ENCODE measurements around the gene SV2C. TPM values are rescaled to one million over a fixed set of nuclear protein-coding genes. Genes with fewer than 3 reads are reported as not detected.
"Not testable (repeated sequence)": the region's sequence is repeated elsewhere in the genome, so short reads cannot be mapped to it uniquely, and the experiment has no call there.

The SV2C gene
- total RNA-seq, 1 donor from 2014 or later: 0.33 TPM

DNA sequence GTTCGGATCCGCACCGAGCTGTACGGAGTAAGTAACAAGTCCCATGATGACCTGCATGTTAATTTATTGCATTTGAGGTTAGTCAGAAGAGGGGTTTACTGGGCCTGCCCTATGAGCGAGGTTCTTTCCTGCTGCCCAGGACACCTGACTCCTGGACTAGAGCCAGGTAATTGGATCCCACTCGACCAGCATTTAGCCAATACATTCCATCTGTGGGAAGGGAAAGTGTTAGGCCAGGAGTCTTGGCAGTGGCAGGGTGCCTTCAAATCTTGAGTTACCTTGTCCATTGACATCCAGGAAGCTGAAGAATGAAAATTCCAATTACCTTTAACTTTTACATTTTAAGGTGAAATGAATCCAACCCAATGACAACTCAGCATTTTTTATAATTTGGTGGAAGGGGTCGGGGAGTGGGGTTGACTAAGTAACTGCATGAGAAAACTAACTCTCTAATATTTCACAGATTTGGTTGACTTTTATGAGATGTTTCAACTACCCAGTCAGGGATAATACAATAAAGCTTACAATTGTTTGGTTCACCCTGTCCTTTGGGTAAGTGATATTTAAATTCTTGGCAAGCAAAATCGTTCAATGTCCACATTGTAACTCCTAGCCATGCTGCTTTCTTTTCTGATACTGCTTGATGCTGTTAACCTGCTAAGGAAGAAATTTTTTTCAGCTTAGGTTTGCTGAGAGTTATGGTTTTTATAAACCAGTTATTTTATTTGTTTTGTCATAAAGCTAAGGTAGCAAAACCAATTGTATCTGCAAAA lies 208.3 kb downstream of the SV2C start:
- Mint-ChIP-seq H3K27me3 (ENCODE audit: low read depth) (no peaks in the 10 kb centered on the region), H3K36me3 (ENCODE audit: low read depth) (no peaks in the 10 kb centered on the region), H3K4me1 (no peaks in the 10 kb centered on the region), H3K27ac (ENCODE audit: unreplicated experiment) (no peak overlapping the region), H3K9me3 (no peaks in the 10 kb centered on the region), H3K4me3 (no peak overlapping the region)
- DNase-seq (ENCODE audit: low read depth, low spot score): no peak
- TF ChIP-seq, protein P1, sequence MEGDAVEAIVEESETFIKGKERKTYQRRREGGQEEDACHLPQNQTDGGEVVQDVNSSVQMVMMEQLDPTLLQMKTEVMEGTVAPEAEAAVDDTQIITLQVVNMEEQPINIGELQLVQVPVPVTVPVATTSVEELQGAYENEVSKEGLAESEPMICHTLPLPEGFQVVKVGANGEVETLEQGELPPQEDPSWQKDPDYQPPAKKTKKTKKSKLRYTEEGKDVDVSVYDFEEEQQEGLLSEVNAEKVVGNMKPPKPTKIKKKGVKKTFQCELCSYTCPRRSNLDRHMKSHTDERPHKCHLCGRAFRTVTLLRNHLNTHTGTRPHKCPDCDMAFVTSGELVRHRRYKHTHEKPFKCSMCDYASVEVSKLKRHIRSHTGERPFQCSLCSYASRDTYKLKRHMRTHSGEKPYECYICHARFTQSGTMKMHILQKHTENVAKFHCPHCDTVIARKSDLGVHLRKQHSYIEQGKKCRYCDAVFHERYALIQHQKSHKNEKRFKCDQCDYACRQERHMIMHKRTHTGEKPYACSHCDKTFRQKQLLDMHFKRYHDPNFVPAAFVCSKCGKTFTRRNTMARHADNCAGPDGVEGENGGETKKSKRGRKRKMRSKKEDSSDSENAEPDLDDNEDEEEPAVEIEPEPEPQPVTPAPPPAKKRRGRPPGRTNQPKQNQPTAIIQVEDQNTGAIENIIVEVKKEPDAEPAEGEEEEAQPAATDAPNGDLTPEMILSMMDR (conservative IDR thresholded peaks at IDR 0.05): no peak

DNA sequence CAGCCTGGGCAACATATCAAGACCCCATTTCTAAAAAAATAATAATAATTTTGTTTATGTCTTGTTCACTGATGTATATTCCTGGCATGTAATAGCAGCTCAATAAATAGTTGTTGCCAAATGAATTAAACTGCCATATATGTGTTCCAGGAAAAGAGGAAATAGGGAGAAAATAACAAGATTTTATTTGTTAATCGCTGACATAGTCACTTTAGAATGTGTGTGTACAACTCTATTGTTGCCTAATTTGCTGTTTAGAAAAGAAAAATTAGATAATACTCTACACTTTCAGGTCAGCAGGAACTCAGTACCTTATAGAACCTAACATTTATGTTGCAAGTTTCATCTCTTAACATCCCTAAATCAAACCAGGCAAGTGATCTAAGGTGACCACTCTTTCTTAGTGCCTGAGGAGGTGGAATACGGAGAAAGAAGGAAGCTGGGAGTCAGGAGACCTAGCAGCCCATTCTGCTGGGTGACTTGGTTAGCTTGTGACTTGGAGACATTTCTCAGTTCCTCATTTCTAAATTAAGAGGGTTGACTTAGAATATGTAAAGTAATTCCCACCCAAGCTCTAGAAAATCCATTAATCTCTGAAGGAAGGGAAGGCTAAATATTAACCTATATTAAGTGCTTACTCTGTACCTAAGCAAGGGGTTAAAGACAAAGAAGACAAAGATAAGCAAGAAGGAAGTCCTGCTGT lies 209.6 kb downstream of the SV2C start:
- TF ChIP-seq, protein P1 (conservative IDR thresholded peaks at IDR 0.05): no peak
- Mint-ChIP-seq H3K4me1 (no peaks in the 10 kb centered on the region), H3K4me3 (no peak overlapping the region), H3K9me3 (no peaks in the 10 kb centered on the region), H3K27me3 (ENCODE audit: low read depth) (no peaks in the 10 kb centered on the region), H3K36me3 (ENCODE audit: low read depth) (no peaks in the 10 kb centered on the region), H3K27ac (ENCODE audit: unreplicated experiment) (no peak overlapping the region)
- no peak for DNase-seq (ENCODE audit: low read depth, low spot score)

DNA sequence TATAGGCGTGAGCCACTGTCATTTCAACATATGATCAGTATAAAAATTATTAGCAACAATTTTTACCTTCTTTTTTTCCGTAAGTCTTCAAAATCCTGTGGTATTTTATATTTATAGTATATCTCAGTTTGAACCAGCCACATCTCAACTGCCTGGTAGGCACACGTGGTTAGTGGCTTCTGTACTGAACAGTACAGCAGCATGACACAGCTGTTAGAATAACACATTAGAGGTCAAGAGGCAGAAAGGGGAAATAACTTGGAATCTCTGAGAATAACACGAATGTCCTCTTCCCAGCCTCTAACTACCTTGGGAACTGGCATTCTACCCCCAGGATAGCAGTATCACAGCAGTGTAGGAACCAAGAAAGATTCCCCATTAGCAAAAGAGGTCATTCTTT lies 211.4 kb downstream of the SV2C start:
- Mint-ChIP-seq H3K27ac (ENCODE audit: unreplicated experiment) (no peak overlapping the region), H3K9me3 (no peaks in the 10 kb centered on the region), H3K27me3 (ENCODE audit: low read depth) (no peaks in the 10 kb centered on the region), H3K4me3 (no peak overlapping the region), H3K36me3 (ENCODE audit: low read depth) (no peaks in the 10 kb centered on the region), H3K4me1 (no peaks in the 10 kb centered on the region)
- no peak for DNase-seq (ENCODE audit: low read depth, low spot score)
- TF ChIP-seq, protein P1 (conservative IDR thresholded peaks at IDR 0.05): no peak

DNA sequence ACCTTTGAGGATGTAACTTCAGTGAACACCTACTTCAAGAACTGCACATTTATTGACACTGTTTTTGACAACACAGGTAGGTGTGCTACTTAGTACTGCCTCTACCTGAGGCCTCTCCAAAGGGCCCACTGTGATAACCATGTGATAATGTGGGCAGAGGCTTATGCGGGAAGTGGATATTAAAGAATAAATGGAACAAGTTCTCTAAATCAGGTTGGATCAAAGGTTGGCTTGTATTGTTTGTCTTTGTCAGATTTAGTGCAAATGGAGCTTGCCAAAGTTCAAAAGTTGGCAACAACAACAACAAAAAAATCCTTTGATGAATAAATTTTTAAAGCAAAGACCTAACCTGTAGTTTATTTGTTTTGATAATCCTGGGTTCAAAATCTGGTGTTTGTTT lies 215.7 kb downstream of the SV2C start:
- TF ChIP-seq, protein P1 (conservative IDR thresholded peaks at IDR 0.05): no peak
- Mint-ChIP-seq H3K27ac (ENCODE audit: unreplicated experiment) (no peak overlapping the region), H3K36me3 (ENCODE audit: low read depth) (no peaks in the 10 kb centered on the region), H3K4me1 (no peaks in the 10 kb centered on the region), H3K27me3 (ENCODE audit: low read depth) (no peaks in the 10 kb centered on the region), H3K9me3 (no peaks in the 10 kb centered on the region), H3K4me3 (no peak overlapping the region)
- no peak for DNase-seq (ENCODE audit: low read depth, low spot score)

DNA sequence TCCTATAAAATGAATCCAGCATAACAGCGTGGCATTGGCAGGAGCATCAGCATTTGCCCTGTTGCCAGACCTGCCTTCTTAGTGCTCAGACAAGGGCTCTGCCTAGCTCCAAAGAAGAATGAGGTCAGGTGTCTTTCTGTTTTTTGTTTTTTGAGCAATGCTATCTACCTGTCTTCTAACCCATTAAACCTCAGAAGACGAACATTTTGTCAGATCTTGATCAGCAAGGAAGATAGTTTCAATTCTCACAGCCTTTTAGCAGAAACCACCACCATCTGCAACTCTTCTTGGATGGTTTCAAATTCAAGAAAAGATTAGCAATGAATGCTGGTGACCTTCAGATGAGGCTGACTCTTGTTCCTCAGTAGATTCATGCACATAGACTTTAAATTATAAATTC lies 216.4 kb downstream of the SV2C start:
- H3K4me3 Mint-ChIP-seq: no peak overlapping the region
- TF ChIP-seq, protein P1 (conservative IDR thresholded peaks at IDR 0.05): no peak
- H3K27ac Mint-ChIP-seq (ENCODE audit: unreplicated experiment): no peak overlapping the region
- DNase-seq (ENCODE audit: low read depth, low spot score): no peak
- no peaks in the 10 kb centered on the region for H3K27me3 Mint-ChIP-seq (ENCODE audit: low read depth)
- H3K4me1 Mint-ChIP-seq: no peaks in the 10 kb centered on the region
- no peaks in the 10 kb centered on the region for H3K36me3 Mint-ChIP-seq (ENCODE audit: low read depth)
- H3K9me3 Mint-ChIP-seq: no peaks in the 10 kb centered on the region

DNA sequence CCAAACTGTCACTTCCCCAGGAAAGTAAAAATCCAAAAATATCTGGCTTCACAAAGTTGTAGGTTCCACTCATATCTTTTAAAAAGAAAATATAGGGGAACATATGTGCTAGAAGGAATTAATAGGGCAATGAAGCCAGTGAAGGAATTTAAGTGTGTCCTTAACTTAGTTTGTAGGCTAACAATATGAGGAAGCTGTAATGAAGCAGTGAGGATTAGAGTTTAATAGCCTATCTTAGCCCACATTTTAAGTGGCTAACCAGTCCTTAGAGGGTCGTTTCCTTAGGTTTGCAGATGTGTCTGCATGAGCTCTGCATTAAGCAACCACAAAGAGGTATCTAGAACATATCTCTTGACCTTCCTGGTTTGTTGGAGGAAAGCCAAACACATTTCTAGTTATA lies 218.7 kb downstream of the SV2C start:
- H3K27ac Mint-ChIP-seq (ENCODE audit: unreplicated experiment); H3K27me3 Mint-ChIP-seq (ENCODE audit: low read depth); H3K4me3 Mint-ChIP-seq; DNase-seq (ENCODE audit: low read depth, low spot score); H3K36me3 Mint-ChIP-seq (ENCODE audit: low read depth); H3K9me3 Mint-ChIP-seq; H3K4me1 Mint-ChIP-seq: not testable (repeated sequence)

DNA sequence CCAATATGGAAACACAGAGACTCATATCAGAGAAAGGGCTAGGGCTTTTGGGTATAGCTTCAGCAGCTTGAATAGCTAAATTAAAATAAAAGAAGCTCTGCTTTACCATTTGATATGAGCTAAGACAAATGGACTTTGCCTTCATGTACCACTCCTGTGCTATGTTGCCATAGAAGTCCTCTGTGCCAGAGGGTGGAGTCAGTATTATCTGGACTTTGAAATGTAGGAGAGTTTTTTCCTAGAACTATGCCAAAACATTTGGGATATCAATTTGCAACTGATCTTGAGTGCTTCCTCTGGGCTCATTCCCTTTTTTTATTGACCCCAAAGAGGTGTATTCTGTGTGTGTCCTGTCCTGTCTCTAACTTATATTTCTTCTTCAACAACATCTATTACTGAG lies 219.5 kb downstream of the SV2C start:
- not testable (repeated sequence) for H3K4me3 Mint-ChIP-seq; H3K27ac Mint-ChIP-seq (ENCODE audit: unreplicated experiment); H3K27me3 Mint-ChIP-seq (ENCODE audit: low read depth); H3K9me3 Mint-ChIP-seq; H3K36me3 Mint-ChIP-seq (ENCODE audit: low read depth); DNase-seq (ENCODE audit: low read depth, low spot score); H3K4me1 Mint-ChIP-seq
